NK-92 treated with Interleukin-12 subunit alpha and Interleukin-12 subunit beta, amount 100 ng/mL, for 24 hours (cell line): Measurements from ENCODE around the gene SPOP.
"Not testable (repeated sequence)": the region's sequence is repeated elsewhere in the genome, so short reads cannot be mapped to it uniquely, and the experiment has no call there.

ENCODE experiments used
- DNase-seq: peaks from one replicate; lab custom pipeline; 2025; lab: John Stamatoyannopoulos, UW

The SPOP gene

GRCh38 chr17:49677933-49678847 lies at the start of gene SPOP:
TSS of gene SPOP (minus strand) at chr17:49678097. CDS start at chr17:49622810, 55,287 bp downstream.
- peak; percentile 99 for DNase-seq

- no peak for DNase-seq
Measured at GRCh38 chr17:49727380-49727779, 49.5 kb upstream of the SPOP start.

- no peak for DNase-seq
Measured at GRCh38 chr17:49725452-49726130, 47.7 kb upstream of the SPOP start.

- DNase-seq = not testable (repeated sequence)
Measured at GRCh38 chr17:49724552-49724951, 46.7 kb upstream of the SPOP start.

GRCh38 chr17:49723423-49723822 lies 45.5 kb upstream of the SPOP start:
- DNase-seq = no peak

- DNase-seq = no peak
Measured at GRCh38 chr17:49722066-49722465, 44.2 kb upstream of the SPOP start.

GRCh38 chr17:49717371-49717861 lies 39.5 kb upstream of the SPOP start:
- DNase-seq = no peak

- no peak for DNase-seq
Measured at GRCh38 chr17:49716668-49717364, 38.9 kb upstream of the SPOP start.

GRCh38 chr17:49715717-49716279 lies 37.9 kb upstream of the SPOP start:
- no peak for DNase-seq

GRCh38 chr17:49715216-49715615 lies 37.3 kb upstream of the SPOP start:
- peak; percentile 19 for DNase-seq

- no peak for DNase-seq
Measured at GRCh38 chr17:49708515-49709183, 30.8 kb upstream of the SPOP start.

- DNase-seq = peak; percentile 98
Measured at GRCh38 chr17:49707608-49708514, 30.0 kb upstream of the SPOP start, which contains the start of gene SLC35B1. TSS of gene SLC35B1 (minus strand) at chr17:49707964. CDS start at chr17:49707833, 131 bp downstream.

GRCh38 chr17:49707246-49707607 lies 29.3 kb upstream of the SPOP start:
- no peak for DNase-seq

- no peak for DNase-seq
Measured at GRCh38 chr17:49705254-49705653, 27.4 kb upstream of the SPOP start.

- DNase-seq = no peak
Measured at GRCh38 chr17:49703557-49704277, 25.8 kb upstream of the SPOP start.

- DNase-seq = no peak
Measured at GRCh38 chr17:49700960-49701359, 23.1 kb upstream of the SPOP start.

GRCh38 chr17:49699966-49700575 lies 22.2 kb upstream of the SPOP start:
- no peak for DNase-seq

- DNase-seq = no peak
Measured at GRCh38 chr17:49698005-49698404, 20.1 kb upstream of the SPOP start.

- DNase-seq = no peak
Measured at GRCh38 chr17:49696233-49696761, 18.4 kb upstream of the SPOP start.
